Mesothelial cell of epicardium (in vitro differentiated cells): ENCODE measurements around the gene TMED6. TPM values are rescaled to one million over a fixed set of nuclear protein-coding genes. Genes with fewer than 3 reads are reported as not detected.

Experiments
- DNase-seq, 2 experiments: peaks; one replicate each; pipeline ENCODE4 v3.0.0; 2021; ENCODE audit warnings: low spot score in 2 of 2; ENCODE audit not compliant: unreplicated experiment in 2 of 2
- H3K27ac Mint-ChIP-seq: 2 replicates; pipeline ENCODE4 v1.8.0; 2021; ENCODE audit warnings: mixed read lengths
- H3K27me3 Mint-ChIP-seq: 2 replicates; pipeline ENCODE4 v1.8.0; 2021; ENCODE audit warnings: low read depth, mixed read lengths
- H3K36me3 Mint-ChIP-seq: 2 replicates; pipeline ENCODE4 v1.8.0; 2021; ENCODE audit warnings: mixed read lengths
- H3K4me1 Mint-ChIP-seq: 2 replicates; pipeline ENCODE4 v1.8.0; 2021; ENCODE audit warnings: mixed read lengths
- H3K4me3 Mint-ChIP-seq: 2 replicates; pipeline ENCODE4 v1.8.0; 2021; ENCODE audit warnings: mild to moderate bottlenecking, moderate library complexity, mixed read lengths
- H3K9me3 Mint-ChIP-seq: 2 replicates; pipeline ENCODE4 v1.8.0; 2021; ENCODE audit warnings: mixed read lengths
- CTCF ChIP-seq: fragments of 200-600 bp; sonication (generic); IDR thresholded peaks from one replicate; pipeline ENCODE4 v1.5.0; 2021; ENCODE audit warnings: antibody characterized with exemption; ENCODE audit not compliant: unreplicated experiment
- total RNA-seq: library from RNA; stranded (reverse); gene quantifications from 3 replicates; pipeline ENCODE4 v1.2.1, GENCODE V29; 2021

The TMED6 gene
- total RNA-seq, 1 donor from 2014 or later: 1.7 TPM

GRCh38 chr16:69316595-69317034, 35.0 kb downstream of the TMED6 start:
- peaks cover 33% of the 10 kb centered on the region for H3K36me3 Mint-ChIP-seq
- no peaks in the 10 kb centered on the region for H3K27me3 Mint-ChIP-seq
- H3K27ac Mint-ChIP-seq: no peak overlapping the region
- no peak for TF ChIP-seq CTCF
- DNase-seq: no peak
- no peak overlapping the region for H3K4me3 Mint-ChIP-seq
- H3K4me1 Mint-ChIP-seq: peaks cover 8% of the 10 kb centered on the region
- H3K9me3 Mint-ChIP-seq: no peaks in the 10 kb centered on the region

- H3K4me3 Mint-ChIP-seq: no peak overlapping the region
- no peak for DNase-seq
- H3K4me1 Mint-ChIP-seq: peaks cover 9% of the 10 kb centered on the region
- H3K27ac Mint-ChIP-seq: no peak overlapping the region
- TF ChIP-seq CTCF: no peak
- H3K9me3 Mint-ChIP-seq: no peaks in the 10 kb centered on the region
- no peaks in the 10 kb centered on the region for H3K27me3 Mint-ChIP-seq
- H3K36me3 Mint-ChIP-seq: peaks cover 25% of the 10 kb centered on the region
Measured at GRCh38 chr16:69315486-69316311, 35.9 kb downstream of the TMED6 start.

- peaks cover 23% of the 10 kb centered on the region for H3K36me3 Mint-ChIP-seq
- no peak for DNase-seq
- H3K4me3 Mint-ChIP-seq: no peak overlapping the region
- H3K4me1 Mint-ChIP-seq: peaks cover 9% of the 10 kb centered on the region
- no peaks in the 10 kb centered on the region for H3K27me3 Mint-ChIP-seq
- no peak for TF ChIP-seq CTCF
- H3K9me3 Mint-ChIP-seq: no peaks in the 10 kb centered on the region
- H3K27ac Mint-ChIP-seq: no peak overlapping the region
Measured at GRCh38 chr16:69314534-69314933, 37.1 kb downstream of the TMED6 start.

- Mint-ChIP-seq H3K4me3 (peak overlapping the region; percentile 39), H3K27me3 (no peaks in the 10 kb centered on the region)
Measured at GRCh38 chr16:69313469-69313868, 38.1 kb downstream of the TMED6 start.

GRCh38 chr16:69311533-69312387, 39.8 kb downstream of the TMED6 start:
- Mint-ChIP-seq H3K4me3 (peak overlapping the region; percentile 91), H3K4me1 (peaks cover 9% of the 10 kb centered on the region), H3K27ac (peak overlapping the region; percentile 93), H3K27me3 (no peaks in the 10 kb centered on the region), H3K36me3 (peaks cover 12% of the 10 kb centered on the region), H3K9me3 (no peaks in the 10 kb centered on the region)
- no peak for TF ChIP-seq CTCF
- peak in 1 of 2 experiments; percentile 62 for DNase-seq

More at GRCh38 chr16:69313469-69313868, 38.1 kb downstream of the TMED6 start:
- no peak overlapping the region for H3K27ac Mint-ChIP-seq
- H3K36me3 Mint-ChIP-seq: peaks cover 18% of the 10 kb centered on the region
- H3K4me1 Mint-ChIP-seq: peaks cover 9% of the 10 kb centered on the region
- no peak for TF ChIP-seq CTCF
- no peak for DNase-seq
- no peaks in the 10 kb centered on the region for H3K9me3 Mint-ChIP-seq
